Esophagus muscularis mucosa (tissue), 4 donors: ENCODE measurements around the gene SHH. TPM values are rescaled to one million over a fixed set of nuclear protein-coding genes. Genes with fewer than 3 reads are reported as not detected.

Source experiments
- DNase-seq: peaks from one replicate; pipeline ENCODE4 v3.0.0-alpha.2; 2017; ENCODE audit errors: extremely low spot score
- H3K27ac ChIP-seq, 4 donors: fragments of 200-600 bp; sonication (generic); replicated peaks in 1 of 4; 1 replicate in 3 of 4; 2 replicates in 1 of 4; pipeline ENCODE4 v1.5.1; 2016 to 2019; ENCODE audit warnings: mild to moderate bottlenecking in 1 of 4
- H3K27me3 ChIP-seq, 4 donors: fragments of 200-600 bp; sonication (generic); one replicate each; pipeline versions ENCODE4 v1.5.1 to v1.6.0; 2016 to 2019
- H3K36me3 ChIP-seq, 4 donors: fragments of 200-600 bp; sonication (generic); one replicate each; pipeline ENCODE4 v1.5.1; 2016 to 2019
- H3K4me1 ChIP-seq, 4 donors: fragments of 200-600 bp; sonication (generic); one replicate each; pipeline ENCODE4 v1.5.1; 2016 to 2019
- H3K4me3 ChIP-seq, 4 donors: fragments of 200-600 bp; sonication (generic); 1 replicate in 2 of 4; 2 replicates in 2 of 4; pipeline ENCODE4 v1.5.1; 2016 to 2019; ENCODE audit warnings: mild to moderate bottlenecking in 4 of 4, moderate library complexity in 1 of 4
- H3K9me3 ChIP-seq, 4 donors: fragments of 200-600 bp; sonication (generic); 1 replicate in 3 of 4; 2 replicates in 1 of 4; pipeline ENCODE4 v1.5.1; 2016 to 2019
- EP300 ChIP-seq: sonication (generic); formaldehyde crosslinking; IDR thresholded peaks from one replicate; pipeline ENCODE4 v1.6.1; 2017; ENCODE audit warnings: antibody characterized with exemption
- POLR2A ChIP-seq: fragments of 450-650 bp; IDR thresholded peaks from one replicate; pipeline ENCODE4 v1.6.1; 2017; ENCODE audit warnings: antibody characterized with exemption, moderate library complexity, mild to moderate bottlenecking, low read depth
- POLR2AphosphoS5 ChIP-seq, 2 donors: sonication (generic); formaldehyde crosslinking; IDR thresholded peaks; one replicate each; pipeline ENCODE4 v1.6.1; 2017; ENCODE audit warnings: antibody characterized with exemption in 2 of 2
- WGBS: methylation state at CpG from one replicate; pipeline ENCODE4 v1.1.5; 2018; 5-methylcytosine and 5-hydroxymethylcytosine counted together
- intact Hi-C: fragments of 100-400 bp; cut with DNase I; formaldehyde crosslinking; loops from one replicate; pipeline ENCODE4 v1.15.1; 2023
- total RNA-seq, 4 donors: library from RNA; depleted of rRNA; stranded (reverse); fragments of >200 nt; gene quantifications; one replicate each; pipeline versions ENCODE4 v1.1.0 to v1.2.1, GENCODE V29; 2016
- TF ChIP-seq, protein P1 (sequence below), 3 experiments: fragments of 200-600 bp in 2 of 3; fragments of 450-650 bp in 1 of 3; sonication (generic) in 2 of 3; IDR thresholded peaks; one replicate each; pipeline ENCODE4 v1.5.1; 2017 to 2019; ENCODE audit warnings: antibody characterized with exemption in 3 of 3, mild to moderate bottlenecking in 2 of 3, moderate library complexity in 1 of 3

Gene SHH
- total RNA-seq, 4 donors from 2014 or later, result not detected

DNA sequence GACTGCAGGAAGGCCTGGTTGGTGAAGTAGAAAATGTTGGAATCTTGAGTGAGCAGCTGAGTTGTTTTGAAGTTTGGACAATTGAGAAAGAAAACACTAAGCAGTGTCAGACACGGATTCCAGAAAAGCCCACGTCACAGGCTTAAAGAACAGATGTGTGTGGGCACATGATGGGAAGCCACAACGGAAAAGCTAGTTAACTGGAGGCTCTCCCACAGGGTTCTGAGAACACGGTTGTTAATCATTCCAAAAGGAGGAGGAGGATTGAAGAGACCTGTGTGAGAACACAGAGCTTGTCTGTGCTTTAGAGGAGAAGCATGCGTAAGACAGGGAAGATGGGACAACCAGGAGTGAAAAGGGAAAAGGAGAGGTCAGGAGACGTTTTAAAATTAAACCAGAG lies 42.6 kb downstream of the SHH start:
- H3K27me3 ChIP-seq, result no peaks in the 10 kb centered on the region
- no peak for DNase-seq
- WGBS, result 69% methylated on average over 6 of the region's 6 CpGs
- intact Hi-C loops, result loop anchor here (10.0 kb wide), 1 partner anchor 845 kb away; no protein-coding TSS in a partner anchor
- TF ChIP-seq POLR2AphosphoS5 (IDR thresholded peaks at IDR 0.05), result no peak
- TF ChIP-seq EP300, result no peak
- TF ChIP-seq, protein P1, sequence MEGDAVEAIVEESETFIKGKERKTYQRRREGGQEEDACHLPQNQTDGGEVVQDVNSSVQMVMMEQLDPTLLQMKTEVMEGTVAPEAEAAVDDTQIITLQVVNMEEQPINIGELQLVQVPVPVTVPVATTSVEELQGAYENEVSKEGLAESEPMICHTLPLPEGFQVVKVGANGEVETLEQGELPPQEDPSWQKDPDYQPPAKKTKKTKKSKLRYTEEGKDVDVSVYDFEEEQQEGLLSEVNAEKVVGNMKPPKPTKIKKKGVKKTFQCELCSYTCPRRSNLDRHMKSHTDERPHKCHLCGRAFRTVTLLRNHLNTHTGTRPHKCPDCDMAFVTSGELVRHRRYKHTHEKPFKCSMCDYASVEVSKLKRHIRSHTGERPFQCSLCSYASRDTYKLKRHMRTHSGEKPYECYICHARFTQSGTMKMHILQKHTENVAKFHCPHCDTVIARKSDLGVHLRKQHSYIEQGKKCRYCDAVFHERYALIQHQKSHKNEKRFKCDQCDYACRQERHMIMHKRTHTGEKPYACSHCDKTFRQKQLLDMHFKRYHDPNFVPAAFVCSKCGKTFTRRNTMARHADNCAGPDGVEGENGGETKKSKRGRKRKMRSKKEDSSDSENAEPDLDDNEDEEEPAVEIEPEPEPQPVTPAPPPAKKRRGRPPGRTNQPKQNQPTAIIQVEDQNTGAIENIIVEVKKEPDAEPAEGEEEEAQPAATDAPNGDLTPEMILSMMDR (IDR thresholded peaks at IDR 0.05), result no peak
- TF ChIP-seq POLR2A, result no peak
- H3K4me1 ChIP-seq, result peaks cover 0 to 4% (median 1%) of the 10 kb centered on the region in 4 donors
- peaks cover 52 to 97% (median 73%) of the 10 kb centered on the region in 4 donors for H3K36me3 ChIP-seq
- H3K27ac ChIP-seq, result no peak overlapping the region
- H3K9me3 ChIP-seq, result no peaks in the 10 kb centered on the region
- H3K4me3 ChIP-seq, result no peak overlapping the region

DNA sequence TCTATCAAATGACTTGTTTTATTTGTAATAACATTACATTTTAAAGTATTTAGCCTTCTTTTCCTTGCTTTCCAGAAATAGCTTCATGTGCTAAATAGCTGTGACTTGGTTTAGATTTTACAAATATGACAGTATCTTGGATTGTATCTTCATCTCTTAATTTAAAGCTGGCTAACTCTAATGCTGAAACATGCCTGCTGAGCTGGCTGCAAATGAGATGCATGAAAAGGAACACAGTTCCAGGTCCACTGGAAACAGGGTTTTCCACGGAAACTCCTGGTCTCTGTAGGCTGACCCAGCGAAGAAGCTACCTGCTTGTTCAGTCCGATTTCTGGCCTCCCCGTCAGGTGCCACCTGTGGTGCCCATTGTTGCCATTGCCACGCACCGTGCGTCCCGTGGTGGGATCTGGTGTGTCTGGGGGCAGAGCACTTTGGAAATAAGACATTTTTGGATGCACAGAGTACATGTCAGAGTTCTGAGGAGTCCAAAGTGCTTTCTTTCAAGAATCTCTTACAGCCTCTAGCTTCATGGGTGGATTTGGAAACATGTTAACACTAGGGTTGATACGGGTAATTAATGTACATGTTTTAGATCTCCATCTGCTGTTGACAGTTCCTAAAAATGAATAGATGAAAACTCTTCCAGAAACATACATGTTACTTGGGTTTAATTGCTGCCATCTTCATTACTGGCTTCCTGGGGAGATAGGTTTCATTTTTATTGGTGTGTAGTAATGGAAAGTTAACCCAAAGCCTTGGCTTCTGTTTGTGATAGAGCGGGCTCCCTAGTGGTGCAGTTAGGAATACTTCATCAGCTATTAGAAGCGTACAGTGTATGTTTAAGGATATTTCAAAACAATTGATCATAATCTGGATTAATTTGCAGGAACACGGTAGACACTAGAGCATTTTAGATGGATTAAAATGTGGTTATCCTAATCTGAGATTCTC lies 45.0 kb downstream of the SHH start:
- H3K36me3 ChIP-seq, result peaks cover 42 to 85% (median 67%) of the 10 kb centered on the region in 4 donors

GRCh38 chr7:155766386-155766785 lies 45.9 kb downstream of the SHH start:
- no peak overlapping the region for H3K27ac ChIP-seq
- no peak for DNase-seq
- no peak overlapping the region for H3K4me3 ChIP-seq
- intact Hi-C loops, result loop anchor here (10.0 kb wide), 1 partner anchor 842 kb away; no protein-coding TSS in a partner anchor
- no peaks in the 10 kb centered on the region for H3K9me3 ChIP-seq
- H3K4me1 ChIP-seq, result peaks cover 24 to 31% (median 27%) of the 10 kb centered on the region in 4 donors
- TF ChIP-seq POLR2A (no peak), EP300 (no peak), POLR2AphosphoS5 (IDR thresholded peaks at IDR 0.05) (no peak)
- TF ChIP-seq, protein P1 (IDR thresholded peaks at IDR 0.05), result no peak
- peaks cover 38 to 78% (median 61%) of the 10 kb centered on the region in 4 donors for H3K36me3 ChIP-seq
- H3K27me3 ChIP-seq, result no peaks in the 10 kb centered on the region
- WGBS, result 84% methylated on average over 12 of the region's 12 CpGs

More for the DNA sequence above, 45.0 kb downstream of the SHH start:
- Histone ChIP-seq H3K27me3 (no peaks in the 10 kb centered on the region), H3K4me1 (peaks cover 20 to 27% (median 23%) of the 10 kb centered on the region in 4 donors), H3K27ac (no peak overlapping the region), H3K4me3 (no peak overlapping the region), H3K9me3 (no peaks in the 10 kb centered on the region)
- intact Hi-C loops, result loop anchor here (10.0 kb wide), 1 partner anchor 842 kb away; no protein-coding TSS in a partner anchor
- TF ChIP-seq EP300, result no peak
- no peak for TF ChIP-seq POLR2A
- TF ChIP-seq, protein P1 (IDR thresholded peaks at IDR 0.05), result no peak
- no peak for TF ChIP-seq POLR2AphosphoS5 (IDR thresholded peaks at IDR 0.05)
- DNase-seq, result no peak
- WGBS, result 94% methylated on average over 12 of the region's 12 CpGs

DNA sequence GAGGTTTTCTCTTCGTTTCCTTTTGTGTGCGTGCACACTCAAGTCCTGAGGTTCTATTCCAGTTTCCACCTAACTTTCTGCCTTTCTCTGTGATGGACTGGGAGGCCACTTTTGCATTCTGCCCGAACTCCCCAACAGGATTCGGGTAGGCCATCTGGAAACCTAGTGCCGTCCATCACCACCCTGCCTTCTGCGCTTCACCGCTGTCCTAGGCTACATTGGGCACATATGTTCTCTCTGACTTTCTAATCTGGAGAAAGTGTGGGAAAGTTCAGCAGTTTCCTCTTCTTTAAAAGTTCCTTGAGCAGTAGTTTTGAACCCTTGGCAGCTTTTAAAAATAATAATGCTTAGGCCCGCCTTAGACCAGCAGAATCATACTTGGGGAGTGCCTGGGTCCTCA lies 46.8 kb downstream of the SHH start:
- H3K9me3 ChIP-seq, result no peaks in the 10 kb centered on the region
- intact Hi-C loops, result loop anchor here (10.0 kb wide), 1 partner anchor 841 kb away; no protein-coding TSS in a partner anchor
- 94% methylated on average over 8 of the region's 8 CpGs for WGBS
- TF ChIP-seq EP300, result no peak
- TF ChIP-seq, protein P1 (IDR thresholded peaks at IDR 0.05), result no peak
- no peak overlapping the region for H3K27ac ChIP-seq
- peaks cover 30 to 69% (median 59%) of the 10 kb centered on the region in 4 donors for H3K36me3 ChIP-seq
- H3K27me3 ChIP-seq, result no peaks in the 10 kb centered on the region
- DNase-seq, result no peak
- H3K4me3 ChIP-seq, result no peak overlapping the region
- peaks cover 24 to 35% (median 27%) of the 10 kb centered on the region in 4 donors for H3K4me1 ChIP-seq
